ENCODE data around the gene C13orf46. TPM values are rescaled to one million over a fixed set of nuclear protein-coding genes. Genes with fewer than 3 reads are reported as not detected.

C13orf46 gene
- total and polyA plus RNA-seq, 10 donors, result 0.09 to 4.2 (median 1.2) TPM

DNA sequence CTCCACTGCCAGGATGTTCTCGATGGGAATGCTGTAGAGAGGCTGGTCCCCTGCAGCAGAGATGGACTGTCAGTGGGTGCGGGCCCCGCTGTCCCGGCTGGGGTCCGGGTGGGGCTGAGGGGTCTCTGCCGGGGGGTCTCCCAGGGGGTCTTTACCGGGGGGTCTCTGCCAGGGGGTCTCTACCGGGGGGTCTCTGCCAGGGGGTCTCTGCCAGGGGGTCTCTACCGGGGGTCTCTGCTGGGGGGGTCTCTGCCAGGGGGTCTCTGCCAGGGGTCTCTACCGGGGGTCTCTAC lies 25.7 kb upstream of the C13orf46 start:
- intact Hi-C loops (cut with DNase I; ENCODE audit: low total_unique reads), result no loop called here
- Histone ChIP-seq H3K4me1 (peaks cover 0 to 25% (median 7%) of the 10 kb centered on the region in 6 donors), H3K27ac (peak overlapping the region in 3 of 8 donors; percentile 64 to 72 (median 70)), H3K36me3 (peaks cover 0 to 92% (median 37%) of the 10 kb centered on the region in 6 donors), H3K27me3 (replicated peaks in 1 of 7) (no peaks in the 10 kb centered on the region), H3K9me3 (no peaks in the 10 kb centered on the region), H3K4me3 (no peak overlapping the region)
- DNase-seq, result peak; percentile 48
- TF ChIP-seq POLR2A (IDR thresholded peaks at IDR 0.05) (no peak), POLR2AphosphoS5 (IDR thresholded peaks at IDR 0.05) (no peak)
- TF ChIP-seq, protein P1, sequence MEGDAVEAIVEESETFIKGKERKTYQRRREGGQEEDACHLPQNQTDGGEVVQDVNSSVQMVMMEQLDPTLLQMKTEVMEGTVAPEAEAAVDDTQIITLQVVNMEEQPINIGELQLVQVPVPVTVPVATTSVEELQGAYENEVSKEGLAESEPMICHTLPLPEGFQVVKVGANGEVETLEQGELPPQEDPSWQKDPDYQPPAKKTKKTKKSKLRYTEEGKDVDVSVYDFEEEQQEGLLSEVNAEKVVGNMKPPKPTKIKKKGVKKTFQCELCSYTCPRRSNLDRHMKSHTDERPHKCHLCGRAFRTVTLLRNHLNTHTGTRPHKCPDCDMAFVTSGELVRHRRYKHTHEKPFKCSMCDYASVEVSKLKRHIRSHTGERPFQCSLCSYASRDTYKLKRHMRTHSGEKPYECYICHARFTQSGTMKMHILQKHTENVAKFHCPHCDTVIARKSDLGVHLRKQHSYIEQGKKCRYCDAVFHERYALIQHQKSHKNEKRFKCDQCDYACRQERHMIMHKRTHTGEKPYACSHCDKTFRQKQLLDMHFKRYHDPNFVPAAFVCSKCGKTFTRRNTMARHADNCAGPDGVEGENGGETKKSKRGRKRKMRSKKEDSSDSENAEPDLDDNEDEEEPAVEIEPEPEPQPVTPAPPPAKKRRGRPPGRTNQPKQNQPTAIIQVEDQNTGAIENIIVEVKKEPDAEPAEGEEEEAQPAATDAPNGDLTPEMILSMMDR (IDR thresholded peaks at IDR 0.05 in 8 of 11, conservative IDR thresholded peaks at IDR 0.05 in 3 of 11), result no peak
- 85 to 100% (median 92%) methylated on average over 3 to 10 of the region's 10 CpGs for WGBS, 5 donors

DNA sequence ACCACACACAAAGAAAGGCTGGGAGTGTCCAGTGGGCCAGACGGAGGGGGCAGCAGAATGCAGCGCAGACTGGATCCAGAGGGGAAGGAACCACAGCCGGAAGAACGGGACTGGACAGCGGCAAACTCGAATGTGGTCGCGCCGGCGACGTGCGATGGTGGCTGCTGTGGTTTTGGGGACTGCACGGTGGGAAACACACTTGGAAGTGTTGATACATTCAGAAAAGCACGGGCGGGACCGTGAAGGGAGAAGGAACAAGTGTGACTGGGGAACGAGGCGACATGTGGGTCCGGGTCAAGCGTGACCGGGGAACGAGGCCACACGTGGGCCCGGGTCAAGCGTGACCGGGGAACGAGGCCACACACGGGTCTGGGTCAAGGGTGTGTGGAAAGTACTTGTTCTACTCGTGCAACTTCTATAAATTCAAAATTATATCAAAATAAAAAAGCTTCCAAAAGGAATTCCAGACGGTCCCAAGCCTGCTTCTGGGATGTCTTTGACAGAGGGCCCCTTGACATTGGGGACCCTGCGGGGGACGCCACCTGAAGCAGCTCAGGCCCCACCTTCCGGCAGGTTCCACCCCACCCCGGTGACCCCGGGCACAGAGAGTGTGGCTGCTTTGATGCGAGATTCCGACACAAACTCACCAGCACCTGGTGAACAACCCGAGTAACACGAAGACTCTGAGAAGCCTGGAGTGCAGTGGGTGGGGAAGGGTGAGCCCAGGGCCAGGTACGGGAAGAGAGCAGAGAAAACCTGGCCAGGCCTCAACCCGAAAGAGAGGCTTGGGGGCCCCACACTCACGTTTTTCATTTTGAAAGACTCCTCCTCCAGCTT lies 25.1 kb upstream of the C13orf46 start:
- Histone ChIP-seq H3K4me3 (no peak overlapping the region), H3K27ac (peak overlapping the region in 6 of 8 donors; percentile 32 to 72 (median 66)), H3K4me1 (peaks cover 0 to 25% (median 7%) of the 10 kb centered on the region in 6 donors), H3K27me3 (replicated peaks in 1 of 7) (no peaks in the 10 kb centered on the region), H3K9me3 (no peaks in the 10 kb centered on the region), H3K36me3 (peaks cover 0 to 94% (median 38%) of the 10 kb centered on the region in 6 donors)
- DNase-seq, result peak; percentile 47
- no peak for TF ChIP-seq POLR2A (IDR thresholded peaks at IDR 0.05)
- peak in 1 of 3 donors; percentile 7 for TF ChIP-seq POLR2AphosphoS5 (IDR thresholded peaks at IDR 0.05)
- intact Hi-C loops (cut with DNase I; ENCODE audit: low total_unique reads), result no loop called here
- 74 to 86% (median 77%) methylated on average over 40 to 42 of the region's 42 CpGs for WGBS, 5 donors

GRCh38 chr13:113997845-113998751 lies 24.2 kb upstream of the C13orf46 start:
- H3K9me3 ChIP-seq, result no peaks in the 10 kb centered on the region
- no peaks in the 10 kb centered on the region for H3K27me3 ChIP-seq (replicated peaks in 1 of 7)
- H3K36me3 ChIP-seq, result peaks cover 0 to 94% (median 39%) of the 10 kb centered on the region in 6 donors
- H3K4me3 ChIP-seq, result no peak overlapping the region
- intact Hi-C loops (cut with DNase I; ENCODE audit: low total_unique reads), result no loop called here
- DNase-seq, result peak; percentile 81
- H3K27ac ChIP-seq, result peak overlapping the region in 6 of 8 donors; percentile 57 to 72 (median 66)
- 61 to 88% (median 71%) methylated on average over 29 of the region's 29 CpGs for WGBS, 5 donors
- no peak for TF ChIP-seq POLR2A (IDR thresholded peaks at IDR 0.05)
- TF ChIP-seq, protein P1 (IDR thresholded peaks at IDR 0.05 in 8 of 11, conservative IDR thresholded peaks at IDR 0.05 in 3 of 11), result no peak
- TF ChIP-seq POLR2AphosphoS5 (IDR thresholded peaks at IDR 0.05), result peak; percentile 75 to 86 (median 81)
- H3K4me1 ChIP-seq, result peaks cover 0 to 25% (median 7%) of the 10 kb centered on the region in 6 donors

- intact Hi-C loops (cut with DNase I; ENCODE audit: low total_unique reads), result no loop called here
- Histone ChIP-seq H3K27me3 (replicated peaks in 1 of 7) (no peaks in the 10 kb centered on the region), H3K27ac (peak overlapping the region in 5 of 8 donors; percentile 60 to 72 (median 68)), H3K9me3 (no peaks in the 10 kb centered on the region), H3K36me3 (peaks cover 0 to 94% (median 40%) of the 10 kb centered on the region in 6 donors), H3K4me1 (peaks cover 0 to 25% (median 7%) of the 10 kb centered on the region in 6 donors), H3K4me3 (no peak overlapping the region)
- TF ChIP-seq POLR2AphosphoS5 (IDR thresholded peaks at IDR 0.05) (no peak), POLR2A (IDR thresholded peaks at IDR 0.05) (no peak)
- TF ChIP-seq, protein P1 (IDR thresholded peaks at IDR 0.05 in 8 of 11, conservative IDR thresholded peaks at IDR 0.05 in 3 of 11), result no peak
- DNase-seq, result peak; percentile 72
- 83 to 91% (median 86%) methylated on average over 13 of the region's 13 CpGs for WGBS, 5 donors
Measured at GRCh38 chr13:113996912-113997745, 23.3 kb upstream of the C13orf46 start.
